Liver (tissue), 3 donors: ENCODE results near the gene STOX2.

Experiments
- CTCF ChIP-seq: fragments of 150-350 bp; IDR thresholded peaks from 2 replicates; pipeline ENCODE4 v1.5.1; 2017; ENCODE audit warnings: improper control_type of control experiment, low read depth, low read length; ENCODE audit not compliant: missing input control
- EGR1 ChIP-seq, 2 donors: IDR thresholded peaks; 2 replicates each; pipeline ENCODE4 v1.6.1; 2016 to 2018; ENCODE audit warnings: antibody characterized with exemption in 2 of 2, low read depth in 2 of 2
- REST ChIP-seq: IDR thresholded peaks from 2 replicates; pipeline ENCODE4 v1.6.1; 2016; ENCODE audit warnings: antibody characterized with exemption, mild to moderate bottlenecking
- RXRA ChIP-seq, 2 donors: IDR thresholded peaks; 2 replicates each; pipeline ENCODE4 v1.6.1; 2017 to 2018; ENCODE audit warnings: antibody characterized with exemption in 2 of 2, mild to moderate bottlenecking in 1 of 2
- SP1 ChIP-seq: IDR thresholded peaks from 2 replicates; pipeline ENCODE4 v1.6.1; 2018; ENCODE audit warnings: antibody characterized with exemption, mild to moderate bottlenecking
- TAF1 ChIP-seq: conservative IDR thresholded peaks from 2 replicates; pipeline ENCODE4 v1.6.1; 2016; ENCODE audit warnings: antibody characterized with exemption, mild to moderate bottlenecking
- YY1 ChIP-seq: IDR thresholded peaks from 2 replicates; pipeline ENCODE4 v1.6.1; 2016; ENCODE audit warnings: antibody characterized with exemption, mild to moderate bottlenecking
- TF ChIP-seq, protein P1 (sequence below): IDR thresholded peaks from 2 replicates; pipeline ENCODE4 v1.6.1; 2016; ENCODE audit warnings: antibody characterized with exemption
- TF ChIP-seq, protein P2 (sequence below): IDR thresholded peaks from 2 replicates; pipeline ENCODE4 v1.6.1; 2016; ENCODE audit warnings: antibody characterized with exemption
- donor health status: healthy.
- donor health status: healthy.

GRCh38 chr4:183984566-183984965 lies 79.5 kb downstream of the STOX2 start:
- TF ChIP-seq CTCF (no peak), TAF1 (no peak), REST (no peak), YY1 (no peak), SP1 (no peak), RXRA (IDR thresholded peaks at IDR 0.05) (no peak), EGR1 (IDR thresholded peaks at IDR 0.05; ENCODE audit: low read depth in 2 of 2) (no peak)
- TF ChIP-seq, protein P1, sequence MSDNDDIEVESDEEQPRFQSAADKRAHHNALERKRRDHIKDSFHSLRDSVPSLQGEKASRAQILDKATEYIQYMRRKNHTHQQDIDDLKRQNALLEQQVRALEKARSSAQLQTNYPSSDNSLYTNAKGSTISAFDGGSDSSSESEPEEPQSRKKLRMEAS, result no peak
- TF ChIP-seq, protein P2, sequence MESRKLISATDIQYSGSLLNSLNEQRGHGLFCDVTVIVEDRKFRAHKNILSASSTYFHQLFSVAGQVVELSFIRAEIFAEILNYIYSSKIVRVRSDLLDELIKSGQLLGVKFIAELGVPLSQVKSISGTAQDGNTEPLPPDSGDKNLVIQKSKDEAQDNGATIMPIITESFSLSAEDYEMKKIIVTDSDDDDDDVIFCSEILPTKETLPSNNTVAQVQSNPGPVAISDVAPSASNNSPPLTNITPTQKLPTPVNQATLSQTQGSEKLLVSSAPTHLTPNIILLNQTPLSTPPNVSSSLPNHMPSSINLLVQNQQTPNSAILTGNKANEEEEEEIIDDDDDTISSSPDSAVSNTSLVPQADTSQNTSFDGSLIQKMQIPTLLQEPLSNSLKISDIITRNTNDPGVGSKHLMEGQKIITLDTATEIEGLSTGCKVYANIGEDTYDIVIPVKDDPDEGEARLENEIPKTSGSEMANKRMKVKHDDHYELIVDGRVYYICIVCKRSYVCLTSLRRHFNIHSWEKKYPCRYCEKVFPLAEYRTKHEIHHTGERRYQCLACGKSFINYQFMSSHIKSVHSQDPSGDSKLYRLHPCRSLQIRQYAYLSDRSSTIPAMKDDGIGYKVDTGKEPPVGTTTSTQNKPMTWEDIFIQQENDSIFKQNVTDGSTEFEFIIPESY, result no peak
